ENCODE data around the gene ADAMTS18.

ADAMTS18 gene

GRCh38 chr16:77322757-77323156, 112.1 kb downstream of the ADAMTS18 start:
- no peak for TF ChIP-seq POLR2A (IDR thresholded peaks at IDR 0.05; ENCODE audit: low read depth, low read length)
- no peak for TF ChIP-seq POLR2AphosphoS5 (IDR thresholded peaks at IDR 0.05; ENCODE audit: low read depth, low read length)
- no peak for TF ChIP-seq TAF1 (IDR thresholded peaks at IDR 0.05; ENCODE audit: borderline replicate concordance, low read depth, low read length)
- FAIRE-seq: no peak
- DNase-seq (ENCODE audit: insufficient read length): no peak

DNA sequence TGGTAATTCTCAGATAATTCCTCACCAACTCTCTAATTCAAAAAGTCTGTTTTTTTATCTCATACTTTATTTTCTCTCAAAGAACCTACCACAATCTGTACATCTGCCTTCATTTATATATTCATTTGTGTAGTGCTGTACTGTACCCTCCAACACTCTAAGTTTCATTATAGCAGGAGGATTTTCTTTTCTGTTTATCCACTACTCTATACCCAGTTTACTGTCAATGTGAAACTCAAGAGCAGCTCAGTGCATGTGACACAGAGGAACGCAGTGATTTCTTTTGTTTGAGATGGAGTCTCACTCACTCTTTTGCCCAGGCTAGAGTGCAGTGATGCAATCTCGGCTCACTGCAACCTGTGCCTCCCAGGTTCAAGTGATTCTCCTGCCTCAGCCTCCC, 117.8 kb downstream of the ADAMTS18 start:
- TF ChIP-seq TAF1 (IDR thresholded peaks at IDR 0.05; ENCODE audit: borderline replicate concordance, low read depth, low read length) (no peak), POLR2A (IDR thresholded peaks at IDR 0.05; ENCODE audit: low read depth, low read length) (no peak), POLR2AphosphoS5 (IDR thresholded peaks at IDR 0.05; ENCODE audit: low read depth, low read length) (no peak)
- DNase-seq (ENCODE audit: insufficient read length) (no peak), FAIRE-seq (no peak)

DNA sequence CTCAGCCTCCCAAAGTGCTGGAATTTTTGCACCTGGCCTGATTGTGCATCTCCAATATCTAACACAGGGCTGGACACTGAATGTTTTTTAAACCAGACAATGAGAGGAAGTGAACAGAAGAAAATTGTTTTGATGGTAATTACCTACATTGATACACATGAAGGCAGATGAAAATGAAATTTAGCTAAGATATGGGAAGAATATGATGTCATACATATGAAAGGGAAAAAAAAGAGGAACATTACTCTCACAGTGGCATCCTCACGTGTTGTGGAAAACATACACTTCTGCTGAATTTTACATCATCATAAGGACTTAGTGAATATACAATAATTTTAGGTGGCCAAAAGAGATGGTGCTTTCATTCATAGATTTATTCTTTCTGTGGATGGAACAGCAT, 124.0 kb downstream of the ADAMTS18 start:
- no peak for FAIRE-seq
- TF ChIP-seq POLR2A (IDR thresholded peaks at IDR 0.05; ENCODE audit: low read depth, low read length) (no peak), POLR2AphosphoS5 (IDR thresholded peaks at IDR 0.05; ENCODE audit: low read depth, low read length) (no peak)
- no peak for DNase-seq (ENCODE audit: insufficient read length)

DNA sequence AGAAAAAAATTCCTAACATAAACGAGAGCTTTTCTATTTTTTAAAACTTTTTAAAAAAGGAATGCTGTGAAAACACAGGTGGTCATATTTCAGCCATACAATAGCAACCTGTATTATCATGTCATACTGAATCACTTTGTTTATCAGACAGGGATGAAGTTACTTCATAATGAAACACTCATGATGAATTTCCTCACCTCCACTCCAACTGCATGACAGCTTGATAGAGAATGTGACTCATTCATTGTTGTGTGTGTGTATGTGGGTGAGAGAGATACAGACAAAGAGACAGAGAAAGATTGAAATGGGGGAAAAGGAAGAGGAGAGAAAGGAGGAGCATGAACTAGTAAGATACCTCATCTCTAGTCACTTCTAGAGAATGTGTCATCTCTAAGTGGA, 126.7 kb downstream of the ADAMTS18 start:
- TF ChIP-seq POLR2AphosphoS5 (IDR thresholded peaks at IDR 0.05; ENCODE audit: low read depth, low read length): no peak
- TF ChIP-seq TAF1 (IDR thresholded peaks at IDR 0.05; ENCODE audit: borderline replicate concordance, low read depth, low read length): no peak
- TF ChIP-seq POLR2A (IDR thresholded peaks at IDR 0.05; ENCODE audit: low read depth, low read length): no peak
- DNase-seq (ENCODE audit: insufficient read length) (no peak), FAIRE-seq (no peak)

DNA sequence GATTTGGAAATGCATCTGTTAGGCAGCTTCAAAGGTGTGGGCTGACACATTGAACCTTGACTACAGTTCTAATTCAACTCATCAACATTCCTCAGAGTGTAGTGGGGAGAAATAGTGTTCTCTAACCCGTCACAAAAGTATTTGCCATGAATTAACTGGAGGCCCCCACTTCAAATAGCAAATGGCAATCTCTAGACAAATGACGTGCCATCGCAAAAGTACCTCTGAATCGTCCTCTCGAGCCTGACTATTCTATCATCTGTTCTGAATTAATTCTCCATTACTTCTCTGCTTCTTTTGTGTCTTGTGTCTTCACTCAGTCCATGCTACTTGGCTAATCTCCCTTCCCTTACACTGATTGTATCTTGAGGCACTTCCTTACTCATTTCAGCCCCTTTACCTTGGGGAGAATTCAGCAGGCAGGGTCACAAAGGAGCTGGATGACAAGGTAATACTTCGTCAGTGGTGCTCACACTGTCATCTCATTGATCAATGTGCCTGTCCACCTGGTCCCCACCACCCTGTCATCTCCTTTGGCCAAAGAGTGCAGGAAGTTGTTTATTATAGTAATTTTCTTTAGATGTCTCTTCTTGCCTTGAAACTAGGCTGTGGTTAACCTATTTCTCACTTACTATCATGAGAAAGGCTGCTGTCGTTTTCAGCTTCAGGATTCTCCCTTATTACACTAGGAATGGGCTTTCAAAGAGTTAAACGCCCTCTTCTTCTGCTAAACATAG, 127.2 kb downstream of the ADAMTS18 start:
- TF ChIP-seq POLR2AphosphoS5 (IDR thresholded peaks at IDR 0.05; ENCODE audit: low read depth, low read length): no peak
- no peak for TF ChIP-seq POLR2A (IDR thresholded peaks at IDR 0.05; ENCODE audit: low read depth, low read length)
- TF ChIP-seq TAF1 (IDR thresholded peaks at IDR 0.05; ENCODE audit: borderline replicate concordance, low read depth, low read length): no peak
- no peak for DNase-seq (ENCODE audit: insufficient read length)
- no peak for FAIRE-seq

GRCh38 chr16:77306075-77306474, 128.8 kb downstream of the ADAMTS18 start:
- DNase-seq (ENCODE audit: insufficient read length) (no peak), FAIRE-seq (no peak)
- TF ChIP-seq POLR2A (IDR thresholded peaks at IDR 0.05; ENCODE audit: low read depth, low read length) (no peak), TAF1 (IDR thresholded peaks at IDR 0.05; ENCODE audit: borderline replicate concordance, low read depth, low read length) (no peak), POLR2AphosphoS5 (IDR thresholded peaks at IDR 0.05; ENCODE audit: low read depth, low read length) (no peak)

DNA sequence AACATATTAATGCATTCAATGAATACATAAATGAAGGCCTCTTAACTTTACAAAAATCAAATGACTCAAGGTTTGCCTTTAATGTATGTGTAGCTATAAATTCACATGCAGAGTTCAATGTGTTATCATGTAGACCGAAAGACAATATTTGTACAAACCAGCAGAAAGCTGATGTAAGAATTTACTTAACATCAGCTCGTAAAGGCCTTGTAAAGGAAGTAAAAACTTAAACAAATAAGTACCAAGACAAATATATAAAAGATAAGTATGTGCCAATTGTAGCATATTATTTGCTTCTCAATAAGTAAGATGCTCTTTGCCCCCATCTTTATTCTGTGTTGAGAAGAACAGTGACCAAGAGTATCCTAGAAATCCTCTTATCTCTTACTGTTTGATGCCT, 130.0 kb downstream of the ADAMTS18 start:
- TF ChIP-seq POLR2A (IDR thresholded peaks at IDR 0.05; ENCODE audit: low read depth, low read length) (no peak), POLR2AphosphoS5 (IDR thresholded peaks at IDR 0.05; ENCODE audit: low read depth, low read length) (no peak), TAF1 (IDR thresholded peaks at IDR 0.05; ENCODE audit: borderline replicate concordance, low read depth, low read length) (no peak)
- FAIRE-seq: no peak
- DNase-seq (ENCODE audit: insufficient read length): no peak

GRCh38 chr16:77304134-77304533, 130.7 kb downstream of the ADAMTS18 start:
- DNase-seq (ENCODE audit: insufficient read length) (no peak), FAIRE-seq (no peak)
- no peak for TF ChIP-seq POLR2AphosphoS5 (IDR thresholded peaks at IDR 0.05; ENCODE audit: low read depth, low read length)
- TF ChIP-seq TAF1 (IDR thresholded peaks at IDR 0.05; ENCODE audit: borderline replicate concordance, low read depth, low read length): no peak

DNA sequence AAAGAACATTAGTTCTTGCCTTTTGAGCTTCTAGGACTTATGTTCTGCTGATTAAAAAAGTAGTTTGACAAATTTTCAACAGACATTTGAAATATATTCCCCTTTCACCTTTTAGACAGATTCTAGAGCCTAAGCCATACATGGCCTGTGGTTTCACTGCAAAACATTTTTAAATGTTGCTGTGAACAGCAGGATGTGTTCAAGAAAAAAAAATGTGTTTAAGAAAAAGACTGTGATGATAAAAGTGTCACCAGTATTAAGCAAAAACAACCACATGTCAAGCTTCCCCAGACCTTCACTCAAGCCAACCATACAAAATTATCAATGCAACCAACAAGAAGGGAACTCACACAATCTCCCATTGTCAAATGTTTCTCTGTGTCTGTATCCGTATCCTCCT, 132.2 kb downstream of the ADAMTS18 start:
- DNase-seq (ENCODE audit: insufficient read length) (no peak), FAIRE-seq (no peak)
- TF ChIP-seq POLR2AphosphoS5 (IDR thresholded peaks at IDR 0.05; ENCODE audit: low read depth, low read length): no peak
- TF ChIP-seq TAF1 (IDR thresholded peaks at IDR 0.05; ENCODE audit: borderline replicate concordance, low read depth, low read length): no peak
- no peak for TF ChIP-seq POLR2A (IDR thresholded peaks at IDR 0.05; ENCODE audit: low read depth, low read length)

DNA sequence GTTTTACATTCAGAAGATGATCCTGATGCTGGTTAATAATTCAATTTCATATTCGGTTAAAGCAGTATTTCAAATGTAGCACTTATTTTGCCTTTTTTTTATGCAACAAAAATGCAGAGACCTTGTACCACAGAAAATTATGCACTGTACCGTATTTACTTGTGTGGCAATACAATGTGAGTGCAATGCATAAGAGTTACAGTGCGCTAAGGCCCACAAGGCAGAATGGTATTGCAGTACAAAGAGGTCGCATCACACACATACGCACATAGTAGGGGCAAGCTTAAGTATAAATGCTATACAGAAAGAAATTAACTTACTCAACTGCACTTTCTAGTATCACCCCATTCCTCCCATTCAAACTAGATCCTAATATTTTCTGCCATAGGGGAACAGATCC, 132.6 kb downstream of the ADAMTS18 start:
- no peak for DNase-seq (ENCODE audit: insufficient read length)
- FAIRE-seq: no peak
- TF ChIP-seq POLR2A (IDR thresholded peaks at IDR 0.05; ENCODE audit: low read depth, low read length): no peak
- no peak for TF ChIP-seq TAF1 (IDR thresholded peaks at IDR 0.05; ENCODE audit: borderline replicate concordance, low read depth, low read length)
- TF ChIP-seq POLR2AphosphoS5 (IDR thresholded peaks at IDR 0.05; ENCODE audit: low read depth, low read length): no peak

DNA sequence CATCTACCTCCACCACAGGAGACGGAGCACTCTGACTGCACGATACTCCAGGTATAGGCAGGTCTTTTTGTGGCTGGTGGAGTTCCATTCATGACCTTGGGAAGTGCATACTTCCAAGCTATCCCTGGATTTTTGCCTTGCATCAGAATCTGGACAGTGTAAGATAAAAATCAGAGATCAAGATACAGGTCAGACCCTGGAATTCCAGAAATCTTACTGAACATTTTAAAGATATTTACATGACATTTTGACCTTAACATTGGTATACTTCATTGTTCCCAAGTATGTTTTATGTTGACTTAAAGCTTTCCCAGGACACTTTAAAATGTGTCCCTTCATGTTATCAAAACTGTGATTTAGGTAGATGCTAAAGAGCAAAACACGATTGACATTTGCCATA, 134.6 kb downstream of the ADAMTS18 start:
- DNase-seq (ENCODE audit: insufficient read length) (no peak), FAIRE-seq (no peak)
- TF ChIP-seq TAF1 (IDR thresholded peaks at IDR 0.05; ENCODE audit: borderline replicate concordance, low read depth, low read length) (no peak), POLR2AphosphoS5 (IDR thresholded peaks at IDR 0.05; ENCODE audit: low read depth, low read length) (no peak), POLR2A (IDR thresholded peaks at IDR 0.05; ENCODE audit: low read depth, low read length) (no peak)

DNA sequence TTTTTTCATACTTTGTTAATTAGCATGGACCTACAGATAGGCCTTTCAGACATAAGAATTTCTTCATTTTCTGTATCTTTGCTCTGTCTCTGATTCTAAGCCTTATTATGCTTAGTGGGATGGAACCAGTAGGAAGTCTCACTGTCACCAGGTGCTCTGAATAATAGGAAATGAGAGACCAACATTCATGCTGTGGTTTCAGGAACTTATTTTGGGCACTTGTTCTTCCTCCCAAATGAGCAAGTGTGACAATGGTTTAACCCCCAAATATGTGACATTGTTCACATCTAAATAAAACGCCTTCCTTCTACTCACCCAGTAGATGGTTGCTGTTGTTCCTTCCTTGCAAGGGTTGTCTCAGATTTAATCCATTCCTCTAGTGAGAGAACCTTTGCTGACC, 135.4 kb downstream of the ADAMTS18 start:
- DNase-seq (ENCODE audit: insufficient read length): no peak
- TF ChIP-seq TAF1 (IDR thresholded peaks at IDR 0.05; ENCODE audit: borderline replicate concordance, low read depth, low read length): no peak
- TF ChIP-seq POLR2AphosphoS5 (IDR thresholded peaks at IDR 0.05; ENCODE audit: low read depth, low read length): no peak
- TF ChIP-seq POLR2A (IDR thresholded peaks at IDR 0.05; ENCODE audit: low read depth, low read length): no peak
- FAIRE-seq: no peak
